ENCODE data around the gene TLCD3B.

Gene TLCD3B

GRCh38 chr16:30030011-30030685 lies 923 bp downstream of the TLCD3B start:
- Histone ChIP-seq H3K18ac (ENCODE audit: low read depth in 1 of 2, low read length in 2 of 2) (no peak overlapping the region), H2BK12ac (ENCODE audit: low read length in 2 of 2) (no peak overlapping the region), H4K8ac (ENCODE audit: low read length) (no peak overlapping the region), H3K27me3 (ENCODE audit: control insufficient read depth in 1 of 2, insufficient read depth in 1 of 2, low read length in 2 of 2) (peaks cover 79 to 82% of the 10 kb centered on the region in 2 experiments), H3K9me3 (ENCODE audit: control insufficient read depth, low read length) (no peaks in the 10 kb centered on the region), H2AFZ (ENCODE audit: low read depth, low read length) (no peak overlapping the region), H3K23ac (ENCODE audit: low read length in 2 of 2) (no peak overlapping the region), H3K36me3 (ENCODE audit: control insufficient read depth in 1 of 2, insufficient read depth in 2 of 2, low read depth in 1 of 2, low read length in 2 of 2) (no peaks in the 10 kb centered on the region), H3K4me3 (ENCODE audit: insufficient read depth in 1 of 2, low read depth in 1 of 2, low read length in 2 of 2) (no peak overlapping the region), H4K91ac (ENCODE audit: low read length) (no peak overlapping the region), H2BK120ac (ENCODE audit: low read depth, low read length) (no peak overlapping the region), H3K14ac (ENCODE audit: low read length in 2 of 2) (no peak overlapping the region), H3K27ac (ENCODE audit: low read length, poor library complexity, severe bottlenecking) (no peak overlapping the region), H3K4me2 (ENCODE audit: low read length, poor library complexity, severe bottlenecking) (no peak overlapping the region), H3K79me1 (replicated peaks; ENCODE audit: low read length, poor library complexity, severe bottlenecking) (no peaks in the 10 kb centered on the region), H3K9ac (ENCODE audit: low read length) (no peak overlapping the region), H2BK15ac (ENCODE audit: low read depth, poor library complexity, severe bottlenecking) (no peak overlapping the region), H3K4me1 (ENCODE audit: control insufficient read depth, insufficient read depth, low read depth, low read length) (peaks cover 12% of the 10 kb centered on the region), H2AK5ac (ENCODE audit: low read length, severe bottlenecking) (no peak overlapping the region), H2BK5ac (ENCODE audit: low read depth, low read length, poor library complexity, severe bottlenecking) (no peak overlapping the region), H3K4ac (ENCODE audit: low read depth in 1 of 2, low read length in 2 of 2) (no peak overlapping the region)
- 37% methylated on average over 23 of the region's 23 CpGs for WGBS
- DNase-seq = no peak

- no peak overlapping the region for H3K14ac ChIP-seq (ENCODE audit: low read length in 2 of 2)
- no peak overlapping the region for H4K91ac ChIP-seq (ENCODE audit: low read length)
- no peak overlapping the region for H3K9ac ChIP-seq (ENCODE audit: low read length)
- no peak overlapping the region for H2BK12ac ChIP-seq (ENCODE audit: low read length in 2 of 2)
- no peak overlapping the region for H3K4me2 ChIP-seq (ENCODE audit: low read length, poor library complexity, severe bottlenecking)
- H2AFZ ChIP-seq (ENCODE audit: low read depth, low read length) = no peak overlapping the region
- H3K9me3 ChIP-seq (ENCODE audit: control insufficient read depth, low read length) = no peaks in the 10 kb centered on the region
- DNase-seq = peak; percentile 25
- WGBS = 23% methylated on average over 18 of the region's 18 CpGs
- no peak overlapping the region for H3K18ac ChIP-seq (ENCODE audit: low read depth in 1 of 2, low read length in 2 of 2)
- H3K79me1 ChIP-seq (replicated peaks; ENCODE audit: low read length, poor library complexity, severe bottlenecking) = no peaks in the 10 kb centered on the region
- no peak overlapping the region for H2BK120ac ChIP-seq (ENCODE audit: low read depth, low read length)
- no peaks in the 10 kb centered on the region for H3K36me3 ChIP-seq (ENCODE audit: control insufficient read depth in 1 of 2, insufficient read depth in 2 of 2, low read depth in 1 of 2, low read length in 2 of 2)
- no peak overlapping the region for H3K4ac ChIP-seq (ENCODE audit: low read depth in 1 of 2, low read length in 2 of 2)
- no peak overlapping the region for H2BK5ac ChIP-seq (ENCODE audit: low read depth, low read length, poor library complexity, severe bottlenecking)
- no peak overlapping the region for H3K27ac ChIP-seq (ENCODE audit: low read length, poor library complexity, severe bottlenecking)
- H3K4me3 ChIP-seq (ENCODE audit: insufficient read depth in 1 of 2, low read depth in 1 of 2, low read length in 2 of 2) = no peak overlapping the region
- no peak overlapping the region for H2BK15ac ChIP-seq (ENCODE audit: low read depth, poor library complexity, severe bottlenecking)
- no peak overlapping the region for H4K8ac ChIP-seq (ENCODE audit: low read length)
- H3K23ac ChIP-seq (ENCODE audit: low read length in 2 of 2) = no peak overlapping the region
- H2AK5ac ChIP-seq (ENCODE audit: low read length, severe bottlenecking) = no peak overlapping the region
- H3K27me3 ChIP-seq (ENCODE audit: control insufficient read depth in 1 of 2, insufficient read depth in 1 of 2, low read length in 2 of 2) = peaks cover 84 to 85% of the 10 kb centered on the region in 2 experiments
- peaks cover 12% of the 10 kb centered on the region for H3K4me1 ChIP-seq (ENCODE audit: control insufficient read depth, insufficient read depth, low read depth, low read length)
Observed at GRCh38 chr16:30028438-30029076, 2.5 kb downstream of the TLCD3B start.

- no peak for DNase-seq
- Histone ChIP-seq H3K23ac (ENCODE audit: low read length in 2 of 2) (no peak overlapping the region), H3K4me3 (ENCODE audit: insufficient read depth in 1 of 2, low read depth in 1 of 2, low read length in 2 of 2) (no peak overlapping the region), H3K9ac (ENCODE audit: low read length) (no peak overlapping the region), H3K9me3 (ENCODE audit: control insufficient read depth, low read length) (no peaks in the 10 kb centered on the region), H3K79me1 (replicated peaks; ENCODE audit: low read length, poor library complexity, severe bottlenecking) (no peaks in the 10 kb centered on the region), H3K27me3 (ENCODE audit: control insufficient read depth in 1 of 2, insufficient read depth in 1 of 2, low read length in 2 of 2) (peaks cover 80 to 88% of the 10 kb centered on the region in 2 experiments), H2BK5ac (ENCODE audit: low read depth, low read length, poor library complexity, severe bottlenecking) (no peak overlapping the region), H2BK15ac (ENCODE audit: low read depth, poor library complexity, severe bottlenecking) (no peak overlapping the region), H3K27ac (ENCODE audit: low read length, poor library complexity, severe bottlenecking) (no peak overlapping the region), H4K91ac (ENCODE audit: low read length) (no peak overlapping the region), H3K14ac (ENCODE audit: low read length in 2 of 2) (no peak overlapping the region), H3K36me3 (ENCODE audit: control insufficient read depth in 1 of 2, insufficient read depth in 2 of 2, low read depth in 1 of 2, low read length in 2 of 2) (no peaks in the 10 kb centered on the region), H3K4me2 (ENCODE audit: low read length, poor library complexity, severe bottlenecking) (no peak overlapping the region), H3K4ac (ENCODE audit: low read depth in 1 of 2, low read length in 2 of 2) (no peak overlapping the region), H2AK5ac (ENCODE audit: low read length, severe bottlenecking) (no peak overlapping the region), H2BK120ac (ENCODE audit: low read depth, low read length) (no peak overlapping the region), H2BK12ac (ENCODE audit: low read length in 2 of 2) (no peak overlapping the region), H3K18ac (ENCODE audit: low read depth in 1 of 2, low read length in 2 of 2) (no peak overlapping the region), H3K4me1 (ENCODE audit: control insufficient read depth, insufficient read depth, low read depth, low read length) (peaks cover 12% of the 10 kb centered on the region), H2AFZ (ENCODE audit: low read depth, low read length) (no peak overlapping the region), H4K8ac (ENCODE audit: low read length) (no peak overlapping the region)
- 58% methylated on average over 13 of the region's 13 CpGs for WGBS
Observed at GRCh38 chr16:30027588-30028437, 3.3 kb downstream of the TLCD3B start.

GRCh38 chr16:30026449-30026848 lies 4.6 kb downstream of the TLCD3B start:
- 88% methylated on average over 18 of the region's 18 CpGs for WGBS
- H2BK12ac ChIP-seq (ENCODE audit: low read length in 2 of 2) = no peak overlapping the region
- H3K79me1 ChIP-seq (replicated peaks; ENCODE audit: low read length, poor library complexity, severe bottlenecking) = no peaks in the 10 kb centered on the region
- no peaks in the 10 kb centered on the region for H3K9me3 ChIP-seq (ENCODE audit: control insufficient read depth, low read length)
- no peak overlapping the region for H2AFZ ChIP-seq (ENCODE audit: low read depth, low read length)
- H2BK15ac ChIP-seq (ENCODE audit: low read depth, poor library complexity, severe bottlenecking) = no peak overlapping the region
- no peak overlapping the region for H2AK5ac ChIP-seq (ENCODE audit: low read length, severe bottlenecking)
- no peak overlapping the region for H3K18ac ChIP-seq (ENCODE audit: low read depth in 1 of 2, low read length in 2 of 2)
- no peak overlapping the region for H3K9ac ChIP-seq (ENCODE audit: low read length)
- peaks cover 67 to 79% of the 10 kb centered on the region in 2 experiments for H3K27me3 ChIP-seq (ENCODE audit: control insufficient read depth in 1 of 2, insufficient read depth in 1 of 2, low read length in 2 of 2)
- no peak overlapping the region for H4K8ac ChIP-seq (ENCODE audit: low read length)
- no peak overlapping the region for H3K4ac ChIP-seq (ENCODE audit: low read depth in 1 of 2, low read length in 2 of 2)
- peak overlapping the region in 1 of 2 experiments; percentile 42 for H3K23ac ChIP-seq (ENCODE audit: low read length in 2 of 2)
- H3K4me3 ChIP-seq (ENCODE audit: insufficient read depth in 1 of 2, low read depth in 1 of 2, low read length in 2 of 2) = no peak overlapping the region
- no peak overlapping the region for H3K27ac ChIP-seq (ENCODE audit: low read length, poor library complexity, severe bottlenecking)
- no peaks in the 10 kb centered on the region for H3K36me3 ChIP-seq (ENCODE audit: control insufficient read depth in 1 of 2, insufficient read depth in 2 of 2, low read depth in 1 of 2, low read length in 2 of 2)
- H2BK120ac ChIP-seq (ENCODE audit: low read depth, low read length) = no peak overlapping the region
- no peak overlapping the region for H2BK5ac ChIP-seq (ENCODE audit: low read depth, low read length, poor library complexity, severe bottlenecking)
- H3K4me2 ChIP-seq (ENCODE audit: low read length, poor library complexity, severe bottlenecking) = no peak overlapping the region
- peaks cover 16% of the 10 kb centered on the region for H3K4me1 ChIP-seq (ENCODE audit: control insufficient read depth, insufficient read depth, low read depth, low read length)
- H4K91ac ChIP-seq (ENCODE audit: low read length) = no peak overlapping the region
- no peak for DNase-seq
- peak overlapping the region in 1 of 2 experiments; percentile 5 for H3K14ac ChIP-seq (ENCODE audit: low read length in 2 of 2)
